DND-41 (cell line): ENCODE measurements around the gene LRRC74B.
A peak's percentile ranks its signal among the peaks of the same experiment; 100 is the strongest.

Source experiments
- ATAC-seq: fragments of 200-7000 bp; cut with Tn5 transposase; 3 replicates; pipeline ENCODE4 v1.9.1; 2021; ENCODE audit warnings: low read depth; ENCODE audit not compliant: insufficient read depth
- DNase-seq: peaks from one replicate; pipeline ENCODE4 v3.0.0-alpha.2; 2020
- H2AFZ ChIP-seq: 2 replicates; pipeline ENCODE4 v1.6.0; 2012; ENCODE audit warnings: low read depth, low read length
- H3K27ac ChIP-seq: 2 replicates; pipeline ENCODE4 v1.5.1; 2012; ENCODE audit warnings: low read length, inconsistent platforms
- H3K27me3 ChIP-seq: fragments of 200-600 bp; sonication (generic); 2 replicates; pipeline ENCODE4 v1.6.0; 2012; ENCODE audit warnings: low read length, mild to moderate bottlenecking, inconsistent platforms; ENCODE audit not compliant: insufficient read depth, poor library complexity
- H3K36me3 ChIP-seq: 2 replicates; pipeline ENCODE4 v1.5.1; 2012; ENCODE audit warnings: low read length, inconsistent platforms; ENCODE audit not compliant: insufficient read depth
- H3K4me1 ChIP-seq: 2 replicates; pipeline ENCODE4 v1.5.1; 2012; ENCODE audit warnings: mild to moderate bottlenecking, low read length; ENCODE audit not compliant: insufficient read depth
- H3K4me2 ChIP-seq: 2 replicates; pipeline ENCODE4 v1.6.0; 2012; ENCODE audit warnings: mild to moderate bottlenecking, moderate library complexity, low read length, inconsistent platforms; ENCODE audit not compliant: insufficient read depth
- H3K4me3 ChIP-seq, 2 experiments: fragments of 200-600 bp in 1 of 2; shearing (Covaris generic) in 1 of 2; 2 replicates each; pipeline ENCODE4 v1.5.1; 2012 to 2016; ENCODE audit warnings: inconsistent platforms in 2 of 2, low read length in 2 of 2, mild to moderate bottlenecking in 2 of 2, low read depth in 1 of 2, moderate library complexity in 1 of 2
- H3K79me2 ChIP-seq: 2 replicates; pipeline ENCODE4 v1.6.0; 2012; ENCODE audit warnings: low read length, inconsistent platforms; ENCODE audit not compliant: insufficient read depth
- H3K9ac ChIP-seq: 2 replicates; pipeline ENCODE4 v1.6.0; 2012; ENCODE audit warnings: low read depth, mild to moderate bottlenecking, inconsistent platforms, low read length, moderate library complexity
- H3K9me3 ChIP-seq: 2 replicates; pipeline ENCODE4 v1.5.1; 2012; ENCODE audit warnings: low read length, moderate library complexity, mild to moderate bottlenecking, inconsistent platforms; ENCODE audit not compliant: insufficient read depth, severe bottlenecking
- H4K20me1 ChIP-seq: 2 replicates; pipeline ENCODE4 v1.6.0; 2012; ENCODE audit warnings: low read length; ENCODE audit not compliant: insufficient read depth
- EZH2 ChIP-seq: IDR thresholded peaks from 3 replicates; pipeline ENCODE4 v1.6.1; 2012; ENCODE audit warnings: borderline replicate concordance, low read depth, mild to moderate bottlenecking, moderate library complexity, low read length, inconsistent platforms; ENCODE audit not compliant: severe bottlenecking
- TF ChIP-seq, protein P1 (sequence below): IDR thresholded peaks from 2 replicates; pipeline ENCODE4 v1.5.1; 2012; ENCODE audit warnings: borderline replicate concordance, low read length, moderate library complexity, mild to moderate bottlenecking; ENCODE audit not compliant: poor library complexity, severe bottlenecking; ENCODE audit errors: extremely low read depth

Gene LRRC74B

DNA sequence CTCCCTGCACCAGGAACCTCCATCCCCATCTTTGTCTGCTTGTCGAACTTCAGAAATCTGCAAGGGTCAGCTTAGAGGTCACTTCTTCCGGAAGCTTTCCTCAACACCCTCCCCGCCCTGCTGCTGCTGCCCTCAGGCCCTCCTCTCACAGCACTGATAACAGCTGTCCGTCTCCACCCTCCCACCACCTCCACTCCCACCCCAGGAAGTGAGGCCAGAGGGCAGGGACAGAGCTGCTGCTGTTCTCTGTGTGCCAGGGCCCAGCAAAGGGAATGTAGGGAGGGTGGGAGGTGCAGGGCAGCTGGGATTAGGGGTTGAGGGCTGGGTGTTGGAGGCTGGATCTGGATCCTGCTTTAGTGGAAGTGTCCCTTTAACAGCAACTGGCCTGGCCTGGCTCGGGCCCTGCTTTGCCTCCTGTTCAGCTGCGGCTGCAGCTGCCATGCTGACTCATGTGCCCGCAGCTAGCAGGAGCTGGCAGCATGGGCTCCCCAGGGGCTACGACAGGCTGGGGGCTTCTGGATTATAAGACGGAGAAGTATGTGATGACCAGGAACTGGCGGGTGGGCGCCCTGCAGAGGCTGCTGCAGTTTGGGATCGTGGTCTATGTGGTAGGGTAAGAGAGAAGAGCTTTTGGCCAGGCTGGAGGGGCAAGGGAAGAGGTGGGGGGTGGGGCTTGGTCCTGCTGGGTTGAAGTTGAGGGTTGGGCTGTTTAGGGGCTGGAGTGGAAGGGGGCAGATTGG, 30.9 kb upstream of the LRRC74B start, which contains the start of gene P2RX6:
Gene P2RX6, plus strand, starts transcription at position 440 of the 740 bp plus-strand sequence. Its CDS starts 10 bp downstream, at position 450.
- DNase-seq = no peak
- no peaks in the 10 kb centered on the region for H3K79me2 ChIP-seq
- H3K4me1 ChIP-seq = peaks cover 15% of the 10 kb centered on the region
- no peak for ATAC-seq
- H4K20me1 ChIP-seq = peaks cover 7% of the 10 kb centered on the region
- no peak within 1 kb of the TSS for H2AFZ ChIP-seq
- peaks cover 9% of the 10 kb centered on the region for H3K27me3 ChIP-seq
- H3K4me3 ChIP-seq = peak within 1 kb of the TSS in 1 of 2 experiments; percentile 40; a peak in 2 of 4 replicates
- no peaks in the 10 kb centered on the region for H3K36me3 ChIP-seq
- H3K9me3 ChIP-seq = no peaks in the 10 kb centered on the region
- H3K27ac ChIP-seq = no peak within 1 kb of the TSS
- H3K9ac ChIP-seq = no peak within 1 kb of the TSS
- TF ChIP-seq, protein P1, sequence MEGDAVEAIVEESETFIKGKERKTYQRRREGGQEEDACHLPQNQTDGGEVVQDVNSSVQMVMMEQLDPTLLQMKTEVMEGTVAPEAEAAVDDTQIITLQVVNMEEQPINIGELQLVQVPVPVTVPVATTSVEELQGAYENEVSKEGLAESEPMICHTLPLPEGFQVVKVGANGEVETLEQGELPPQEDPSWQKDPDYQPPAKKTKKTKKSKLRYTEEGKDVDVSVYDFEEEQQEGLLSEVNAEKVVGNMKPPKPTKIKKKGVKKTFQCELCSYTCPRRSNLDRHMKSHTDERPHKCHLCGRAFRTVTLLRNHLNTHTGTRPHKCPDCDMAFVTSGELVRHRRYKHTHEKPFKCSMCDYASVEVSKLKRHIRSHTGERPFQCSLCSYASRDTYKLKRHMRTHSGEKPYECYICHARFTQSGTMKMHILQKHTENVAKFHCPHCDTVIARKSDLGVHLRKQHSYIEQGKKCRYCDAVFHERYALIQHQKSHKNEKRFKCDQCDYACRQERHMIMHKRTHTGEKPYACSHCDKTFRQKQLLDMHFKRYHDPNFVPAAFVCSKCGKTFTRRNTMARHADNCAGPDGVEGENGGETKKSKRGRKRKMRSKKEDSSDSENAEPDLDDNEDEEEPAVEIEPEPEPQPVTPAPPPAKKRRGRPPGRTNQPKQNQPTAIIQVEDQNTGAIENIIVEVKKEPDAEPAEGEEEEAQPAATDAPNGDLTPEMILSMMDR = no peak
- H3K4me2 ChIP-seq = peak within 1 kb of the TSS; percentile 59

DNA sequence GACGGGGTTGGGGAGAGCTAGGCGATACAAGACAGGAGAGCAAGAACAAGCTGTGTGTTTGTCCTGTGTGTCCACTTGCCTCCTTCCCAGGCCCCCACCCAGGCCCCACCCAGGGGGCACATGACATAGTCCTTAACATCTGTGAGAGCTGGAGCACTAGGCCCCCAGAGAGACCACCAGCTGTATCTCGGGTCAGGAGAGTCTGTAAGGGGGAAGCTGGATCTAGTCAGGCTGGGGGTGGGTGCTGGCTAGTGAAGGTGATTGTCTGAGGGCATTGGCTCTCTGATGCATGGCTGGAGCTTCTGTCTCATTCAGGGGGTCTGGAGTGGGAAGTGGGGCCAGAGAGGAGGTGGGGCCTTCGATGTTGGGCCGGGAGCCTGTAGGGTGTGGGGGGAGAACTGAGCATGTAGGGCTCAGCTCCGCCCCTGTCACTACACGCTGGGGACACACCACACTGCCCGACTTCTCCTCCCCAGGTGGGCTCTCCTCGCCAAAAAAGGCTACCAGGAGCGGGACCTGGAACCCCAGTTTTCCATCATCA, 30.2 kb upstream of the LRRC74B start:
- Histone ChIP-seq H4K20me1 (peaks cover 4% of the 10 kb centered on the region; the same call in 1 of the 2 replicates), H3K27me3 (peaks cover 9% of the 10 kb centered on the region), H3K9ac (no peak overlapping the region), H3K4me1 (peaks cover 15% of the 10 kb centered on the region), H3K36me3 (no peaks in the 10 kb centered on the region), H3K27ac (no peak overlapping the region), H3K4me2 (no peak overlapping the region), H3K79me2 (no peaks in the 10 kb centered on the region), H2AFZ (no peak overlapping the region), H3K4me3 (no peak overlapping the region), H3K9me3 (no peaks in the 10 kb centered on the region)
- no peak for ATAC-seq
- TF ChIP-seq EZH2 = no peak
- TF ChIP-seq, protein P1 = no peak
- no peak for DNase-seq

DNA sequence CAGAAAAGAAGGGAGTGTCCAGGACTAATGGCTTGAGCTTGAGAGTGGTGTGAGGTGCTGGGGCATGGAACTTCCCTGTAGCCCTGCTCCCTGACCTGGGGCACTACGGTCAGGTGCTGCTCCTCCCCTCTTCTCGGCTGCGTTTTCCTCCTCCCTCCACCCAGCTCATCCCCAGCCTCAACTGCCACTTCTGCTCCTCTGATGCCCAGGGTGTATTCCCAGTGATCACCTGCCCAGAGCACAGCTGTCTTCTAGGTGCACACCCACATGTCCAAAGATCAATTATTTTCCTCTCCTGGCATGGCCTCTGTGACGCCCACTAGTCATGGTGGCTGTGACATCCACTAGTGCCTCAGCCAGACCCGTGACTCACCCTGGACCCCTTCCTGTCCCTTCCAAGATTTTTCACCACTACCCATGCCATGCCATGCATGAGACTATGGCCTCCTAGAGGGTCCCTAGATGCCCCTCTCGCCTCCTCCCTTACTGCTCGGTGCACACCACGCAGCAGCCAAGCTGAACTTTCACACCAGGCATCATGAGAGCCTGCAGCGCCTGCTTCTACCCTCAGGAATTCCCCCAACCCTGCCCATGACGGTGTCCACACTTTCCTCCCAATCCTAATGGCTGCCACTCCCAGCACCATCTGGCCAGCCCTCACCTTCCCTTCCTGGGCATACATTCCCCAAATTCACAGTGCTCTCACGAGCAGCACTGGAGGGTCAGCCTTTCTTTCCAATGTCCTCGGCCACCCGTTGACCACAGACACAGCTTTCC, 28.9 kb upstream of the LRRC74B start:
- no peak overlapping the region for H3K4me2 ChIP-seq
- no peak for DNase-seq
- no peaks in the 10 kb centered on the region for H3K79me2 ChIP-seq
- peaks cover 9% of the 10 kb centered on the region for H3K27me3 ChIP-seq
- ATAC-seq = no peak
- peaks cover 15% of the 10 kb centered on the region for H3K4me1 ChIP-seq
- no peak overlapping the region for H2AFZ ChIP-seq
- H3K4me3 ChIP-seq = no peak overlapping the region
- H3K9ac ChIP-seq = no peak overlapping the region
- H3K9me3 ChIP-seq = no peaks in the 10 kb centered on the region
- peaks cover 4% of the 10 kb centered on the region; the same call in 1 of the 2 replicates for H4K20me1 ChIP-seq
- H3K36me3 ChIP-seq = no peaks in the 10 kb centered on the region
- no peak for TF ChIP-seq EZH2
- TF ChIP-seq, protein P1 = no peak
- no peak overlapping the region for H3K27ac ChIP-seq
